MM.1S (cell line): ENCODE results near the gene BACH2.

ENCODE experiments used
- CTCF ChIP-seq: fragments of 300-600 bp; sonication (generic); IDR thresholded peaks from 2 replicates; pipeline ENCODE4 v1.5.1; 2016; ENCODE audit warnings: antibody characterized with exemption, low read length, mixed read lengths
- EZH2 ChIP-seq: fragments of 300-600 bp; sonication (generic); optimal IDR thresholded peaks from 2 replicates; pipeline ENCODE3; 2017; ENCODE audit warnings: low read depth, mild to moderate bottlenecking, antibody characterized with exemption, low read length, mixed read lengths
- EZH2phosphoT487 ChIP-seq: fragments of 300-600 bp; sonication (generic); IDR thresholded peaks from 2 replicates; pipeline ENCODE4 v1.6.1; 2018; ENCODE audit warnings: antibody characterized with exemption, low read length

DNA sequence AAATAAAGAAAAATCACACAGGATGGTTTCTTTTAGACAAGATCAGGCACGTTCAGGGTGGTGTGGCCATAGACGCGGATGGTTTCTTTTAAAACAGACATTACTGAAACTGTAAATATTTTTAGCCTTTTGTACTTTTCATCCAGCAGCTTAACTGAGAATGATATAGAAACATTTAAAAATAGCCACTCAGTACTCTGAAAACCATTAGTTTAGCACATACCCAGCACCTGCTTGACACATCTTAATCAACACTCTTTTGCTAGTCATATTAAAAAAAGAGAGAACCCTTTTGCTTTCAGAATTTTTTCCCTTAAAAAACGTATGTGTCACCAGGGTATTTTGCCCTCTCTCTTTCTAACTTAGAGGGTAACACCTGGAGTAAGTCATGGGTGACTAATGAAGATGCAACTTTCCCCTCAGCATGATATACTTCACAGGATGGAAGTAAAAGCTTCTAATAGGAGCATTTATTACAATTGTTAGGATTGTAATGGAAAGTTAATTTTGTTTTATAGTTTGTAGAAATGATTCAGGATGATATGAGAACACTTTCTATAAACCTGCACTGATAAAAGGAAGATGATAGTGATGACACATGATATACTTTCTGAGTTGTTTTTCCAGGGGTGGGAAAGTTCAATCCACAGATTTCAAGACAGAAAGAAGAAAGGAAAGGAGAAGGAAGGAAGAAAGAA lies 45.2 kb downstream of the BACH2 start:
- no peak for TF ChIP-seq CTCF
- TF ChIP-seq EZH2: no peak
- no peak for TF ChIP-seq EZH2phosphoT487
